Lower lobe of right lung (tissue), 2 donors: ENCODE data around the gene PROM1. TPM values are rescaled to one million over a fixed set of nuclear protein-coding genes. Genes with fewer than 3 reads are reported as not detected.

Source experiments
- ATAC-seq, 2 donors: fragments of 200-7000 bp; cut with Tn5 transposase; one replicate each; pipeline ENCODE4 v1.9.1; 2020 to 2022; ENCODE audit warnings: mild to moderate bottlenecking in 2 of 2, moderate library complexity in 2 of 2
- DNase-seq: peaks from one replicate; pipeline ENCODE4 v3.0.0-alpha.2; 2020
- H3K27ac ChIP-seq: fragments of 200-600 bp; one replicate; pipeline ENCODE4 v1.8.0; 2022
- H3K27me3 ChIP-seq: fragments of 200-600 bp; one replicate; pipeline ENCODE4 v1.8.0; 2022; ENCODE audit warnings: low read depth
- H3K36me3 ChIP-seq: fragments of 200-600 bp; one replicate; pipeline ENCODE4 v1.8.0; 2022; ENCODE audit warnings: mild to moderate bottlenecking
- H3K4me1 ChIP-seq: fragments of 200-600 bp; one replicate; pipeline ENCODE4 v1.8.0; 2022
- H3K4me3 ChIP-seq: fragments of 200-600 bp; one replicate; pipeline ENCODE4 v1.8.0; 2022; ENCODE audit warnings: mild to moderate bottlenecking
- H3K9me3 ChIP-seq: fragments of 200-600 bp; one replicate; pipeline ENCODE4 v1.8.0; 2022
- intact Hi-C: fragments of 100-400 bp; cut with DNase I; formaldehyde crosslinking; loops from one replicate; pipeline ENCODE4 v1.11.0; 2022
- total RNA-seq: library from RNA; stranded (reverse); fragmentation: NEBNext Ultra II Directional; extraction: Animal tissue kit (Norgen Biotek cat#: 25700); gene quantifications from one replicate; pipeline ENCODE4 v1.2.1, GENCODE V29; 2021
- TF ChIP-seq, protein P1 (sequence below): fragments of 200-600 bp; IDR thresholded peaks from one replicate; pipeline ENCODE4 v1.8.0; 2022; ENCODE audit warnings: antibody characterized with exemption, mild to moderate bottlenecking
- donor health status: DM: no; HTN: yes; CAD: no; lungs with severe emphysema.

Gene PROM1
- total RNA-seq, 1 donor from 2014 or later = 10.1 TPM

DNA sequence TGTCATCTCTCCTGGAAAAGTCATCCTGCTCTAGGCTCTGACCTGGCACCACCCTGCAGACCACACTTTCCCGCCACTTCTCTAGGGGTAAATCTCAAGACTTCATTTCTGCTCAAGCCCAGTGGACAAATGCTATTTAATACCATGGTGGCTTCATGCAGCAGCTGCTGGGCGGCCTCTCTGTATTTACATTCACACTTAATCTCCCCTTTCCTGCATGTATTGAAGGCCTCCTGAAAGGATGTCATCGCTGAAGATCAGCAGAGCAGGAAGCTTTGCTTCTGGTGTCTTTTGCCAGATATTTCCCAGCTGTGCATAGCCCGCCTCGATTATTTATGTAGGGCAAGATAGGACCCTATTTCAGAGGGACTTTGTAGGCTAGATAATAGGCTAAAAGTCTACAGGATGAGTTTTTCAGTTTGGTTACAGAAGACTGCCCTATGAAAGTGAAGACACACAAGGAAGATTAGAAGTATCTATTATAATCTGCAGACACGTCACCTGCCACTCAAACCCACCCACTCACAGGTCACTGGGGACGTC, 17.2 kb downstream of the PROM1 start:
- H3K9me3 ChIP-seq = no peaks in the 10 kb centered on the region
- no peaks in the 10 kb centered on the region for H3K4me1 ChIP-seq
- no peak overlapping the region for H3K27ac ChIP-seq
- no peaks in the 10 kb centered on the region for H3K27me3 ChIP-seq
- TF ChIP-seq, protein P1, sequence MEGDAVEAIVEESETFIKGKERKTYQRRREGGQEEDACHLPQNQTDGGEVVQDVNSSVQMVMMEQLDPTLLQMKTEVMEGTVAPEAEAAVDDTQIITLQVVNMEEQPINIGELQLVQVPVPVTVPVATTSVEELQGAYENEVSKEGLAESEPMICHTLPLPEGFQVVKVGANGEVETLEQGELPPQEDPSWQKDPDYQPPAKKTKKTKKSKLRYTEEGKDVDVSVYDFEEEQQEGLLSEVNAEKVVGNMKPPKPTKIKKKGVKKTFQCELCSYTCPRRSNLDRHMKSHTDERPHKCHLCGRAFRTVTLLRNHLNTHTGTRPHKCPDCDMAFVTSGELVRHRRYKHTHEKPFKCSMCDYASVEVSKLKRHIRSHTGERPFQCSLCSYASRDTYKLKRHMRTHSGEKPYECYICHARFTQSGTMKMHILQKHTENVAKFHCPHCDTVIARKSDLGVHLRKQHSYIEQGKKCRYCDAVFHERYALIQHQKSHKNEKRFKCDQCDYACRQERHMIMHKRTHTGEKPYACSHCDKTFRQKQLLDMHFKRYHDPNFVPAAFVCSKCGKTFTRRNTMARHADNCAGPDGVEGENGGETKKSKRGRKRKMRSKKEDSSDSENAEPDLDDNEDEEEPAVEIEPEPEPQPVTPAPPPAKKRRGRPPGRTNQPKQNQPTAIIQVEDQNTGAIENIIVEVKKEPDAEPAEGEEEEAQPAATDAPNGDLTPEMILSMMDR = no peak
- DNase-seq = no peak
- ATAC-seq = no peak
- intact Hi-C loops = no loop called here
- no peak overlapping the region for H3K4me3 ChIP-seq
- H3K36me3 ChIP-seq = no peaks in the 10 kb centered on the region

DNA sequence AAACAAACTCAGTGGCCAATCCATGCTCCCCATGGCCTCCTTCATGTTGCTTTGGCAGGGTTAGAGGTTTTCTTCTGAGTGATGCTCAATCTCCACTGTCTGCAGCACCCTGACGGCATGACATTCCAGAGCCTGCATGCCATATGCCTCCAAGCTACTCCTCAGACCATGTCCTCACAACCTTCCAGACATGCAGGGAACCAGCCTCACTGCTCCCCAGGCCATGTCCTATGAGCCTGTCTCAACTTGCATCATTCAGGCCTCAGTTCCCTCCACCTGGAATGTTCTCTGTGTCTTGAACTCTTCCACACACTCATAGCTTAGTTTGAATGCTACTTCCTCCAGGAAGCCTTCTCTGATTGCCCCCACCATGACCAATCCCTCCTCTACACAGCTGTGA, 18.8 kb downstream of the PROM1 start:
- TF ChIP-seq, protein P1 = no peak
- no peaks in the 10 kb centered on the region for H3K27me3 ChIP-seq

DNA sequence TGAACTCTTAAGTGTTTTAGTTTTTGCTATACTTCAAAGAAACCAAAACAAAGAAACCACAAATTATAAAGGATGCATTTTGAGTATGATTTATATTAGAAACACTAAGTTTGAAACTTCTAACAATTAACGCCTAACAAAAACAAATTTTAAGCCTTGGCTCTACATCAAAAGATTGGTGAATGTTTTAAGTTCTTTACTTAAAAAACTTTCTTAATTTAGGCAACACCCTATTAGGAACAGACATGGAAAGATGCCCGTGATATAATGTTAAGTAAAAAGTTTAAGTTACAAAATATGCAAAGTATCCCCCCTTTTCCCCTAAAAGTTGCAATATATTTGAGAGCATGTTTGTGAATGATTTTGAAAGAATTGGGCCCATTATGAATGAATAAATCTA, 21.2 kb downstream of the PROM1 start:
- Histone ChIP-seq H3K36me3 (no peaks in the 10 kb centered on the region), H3K27me3 (no peaks in the 10 kb centered on the region), H3K27ac (no peak overlapping the region), H3K4me1 (no peaks in the 10 kb centered on the region), H3K4me3 (no peak overlapping the region), H3K9me3 (no peaks in the 10 kb centered on the region)
- TF ChIP-seq, protein P1 = no peak
- DNase-seq (no peak), ATAC-seq (no peak)
- intact Hi-C loops = no loop called here

More for the DNA sequence above, 18.8 kb downstream of the PROM1 start:
- no peaks in the 10 kb centered on the region for H3K36me3 ChIP-seq
- no peaks in the 10 kb centered on the region for H3K9me3 ChIP-seq
- ATAC-seq (no peak), DNase-seq (no peak)
- intact Hi-C loops = no loop called here
- no peak overlapping the region for H3K27ac ChIP-seq
- H3K4me3 ChIP-seq = no peak overlapping the region
- no peaks in the 10 kb centered on the region for H3K4me1 ChIP-seq

DNA sequence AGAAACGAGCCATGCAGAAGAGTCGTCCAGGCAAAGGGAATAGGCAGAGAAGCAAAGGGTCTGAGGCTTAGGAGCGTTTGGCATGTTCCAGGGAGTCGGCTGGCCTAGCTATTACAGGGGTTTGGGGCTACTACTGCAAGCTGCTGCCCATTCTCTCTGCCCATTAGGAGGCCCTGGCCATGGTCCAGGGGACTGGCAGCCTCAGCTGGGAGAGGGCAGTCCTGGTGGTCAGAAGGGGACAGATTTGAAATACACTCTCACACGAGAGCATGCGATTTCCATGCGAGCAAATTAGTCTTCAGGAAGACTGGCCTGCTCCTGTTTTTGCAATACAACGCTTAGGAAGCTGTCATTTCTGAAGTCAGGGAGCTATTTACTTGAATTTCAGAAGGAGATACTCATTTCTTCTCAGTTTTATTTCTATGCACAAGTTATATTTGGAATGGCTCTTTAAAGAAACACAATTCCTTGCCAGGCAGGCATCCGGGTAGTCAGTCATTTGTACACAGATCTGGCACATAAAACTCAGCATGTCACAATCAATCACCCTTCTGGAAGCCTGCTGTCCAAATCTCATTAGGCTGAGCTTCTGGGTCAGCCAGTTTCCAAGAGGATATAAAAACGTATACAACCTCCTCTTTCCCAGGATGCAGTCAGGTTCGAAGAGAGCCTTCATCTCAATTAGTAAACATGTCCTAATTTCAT, 27.0 kb downstream of the PROM1 start:
- no peak for ATAC-seq
- Histone ChIP-seq H3K4me3 (no peak overlapping the region), H3K27ac (no peak overlapping the region), H3K27me3 (no peaks in the 10 kb centered on the region), H3K9me3 (no peaks in the 10 kb centered on the region), H3K4me1 (peaks cover 15% of the 10 kb centered on the region), H3K36me3 (no peaks in the 10 kb centered on the region)
- intact Hi-C loops = no loop called here
- no peak for DNase-seq
- TF ChIP-seq, protein P1 = no peak

DNA sequence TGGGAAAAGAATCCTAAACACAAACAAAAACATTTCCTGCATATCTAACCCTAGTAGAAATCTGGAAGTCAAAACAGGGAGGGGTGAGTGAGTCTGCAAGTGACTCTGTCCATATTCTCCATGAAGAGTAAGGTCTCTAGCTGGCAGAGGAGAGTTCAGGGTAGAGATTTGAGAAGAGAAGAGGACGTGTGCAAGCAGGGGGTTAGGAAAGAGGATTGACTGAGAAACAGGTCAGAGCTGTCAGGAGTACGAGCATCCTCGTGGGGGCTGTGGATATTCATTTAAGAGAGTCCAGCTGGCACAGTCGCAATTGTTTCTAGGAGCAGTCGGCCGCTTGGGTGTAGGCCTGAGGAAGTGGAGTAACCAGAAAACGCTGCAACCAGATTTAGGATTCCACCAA, 27.9 kb downstream of the PROM1 start:
- TF ChIP-seq, protein P1 = no peak
- DNase-seq (no peak), ATAC-seq (no peak)
- Histone ChIP-seq H3K4me3 (no peak overlapping the region), H3K36me3 (no peaks in the 10 kb centered on the region), H3K4me1 (peaks cover 15% of the 10 kb centered on the region), H3K27ac (no peak overlapping the region), H3K9me3 (no peaks in the 10 kb centered on the region), H3K27me3 (no peaks in the 10 kb centered on the region)
- intact Hi-C loops = no loop called here
